Posterior vena cava (tissue), 2 donors: ENCODE data around the gene TMCC1. TPM values are rescaled to one million over a fixed set of nuclear protein-coding genes. Genes with fewer than 3 reads are reported as not detected.

ENCODE experiments used
- DNase-seq: peaks from one replicate; pipeline ENCODE4 v3.0.0-alpha.2; 2020; ENCODE audit warnings: low spot score
- intact Hi-C, 2 donors: fragments of 100-400 bp; cut with DNase I; formaldehyde crosslinking; loops; one replicate each; pipeline versions ENCODE4 v1.14.1 to v1.14.2; 2022 to 2023
- total RNA-seq, 2 donors: library from RNA; stranded (reverse); fragmentation: NEBNext Ultra II Directional; extraction: Animal tissue kit (Norgen Biotek cat#: 25700); gene quantifications; one replicate each; pipeline ENCODE4 v1.2.1, GENCODE V29; 2021
- donor health status: DM: yes; HTN: yes; CAD: no.
- donor health status: DM: yes; HTN: yes; CAD: no.

Gene TMCC1
- total RNA-seq, 2 donors from 2014 or later, result 38.4 to 47.7 TPM

- no peak for DNase-seq
- intact Hi-C loops, result no loop called here
Observed at GRCh38 chr3:129747992-129748391, 145.5 kb downstream of the TMCC1 start.

DNA sequence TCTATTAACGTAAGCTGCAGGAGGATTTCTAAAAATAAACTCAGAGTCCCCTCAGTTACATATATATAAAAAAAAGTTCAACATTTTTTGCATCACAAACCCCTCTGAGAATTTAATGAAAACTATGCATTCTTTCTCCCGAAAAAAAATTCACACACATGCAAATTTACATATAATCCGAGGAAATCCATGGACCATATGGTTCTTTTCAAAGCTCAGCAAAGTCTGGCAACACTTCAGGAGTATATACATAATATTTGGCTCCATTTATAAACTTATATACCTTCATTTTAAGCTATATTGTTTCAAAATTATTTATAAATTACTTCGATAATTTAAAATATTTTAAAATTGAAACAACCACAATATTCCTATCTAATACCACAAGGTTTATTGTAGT lies 146.4 kb downstream of the TMCC1 start:
- no peak for DNase-seq
- intact Hi-C loops, result no loop called here

GRCh38 chr3:129746629-129747028 lies 146.9 kb downstream of the TMCC1 start:
- intact Hi-C loops, result no loop called here
- no peak for DNase-seq

GRCh38 chr3:129745253-129745652 lies 148.3 kb downstream of the TMCC1 start:
- no peak for DNase-seq
- intact Hi-C loops, result no loop called here

DNA sequence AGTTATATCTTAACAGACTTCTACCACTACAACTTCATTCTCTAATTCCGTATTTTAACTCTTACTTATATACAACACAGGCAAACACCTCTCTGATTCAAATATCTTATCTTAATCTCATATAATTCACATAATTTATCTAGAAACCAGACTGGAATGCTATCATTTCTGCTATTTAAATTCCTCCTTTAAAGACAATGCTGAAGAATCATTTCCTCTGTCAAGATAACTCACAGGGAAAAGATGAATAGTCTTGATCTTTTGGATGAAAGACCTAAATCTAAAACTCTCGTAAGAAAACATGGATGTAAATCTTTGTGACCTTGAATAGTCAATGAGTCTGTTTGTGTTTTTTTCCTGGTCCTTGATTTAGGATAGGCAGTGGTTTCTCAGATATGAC lies 151.7 kb downstream of the TMCC1 start:
- intact Hi-C loops, result no loop called here

GRCh38 chr3:129740090-129740489 lies 153.4 kb downstream of the TMCC1 start:
- no peak for DNase-seq
- intact Hi-C loops, result no loop called here

More for the DNA sequence above, 151.7 kb downstream of the TMCC1 start:
- no peak for DNase-seq

DNA sequence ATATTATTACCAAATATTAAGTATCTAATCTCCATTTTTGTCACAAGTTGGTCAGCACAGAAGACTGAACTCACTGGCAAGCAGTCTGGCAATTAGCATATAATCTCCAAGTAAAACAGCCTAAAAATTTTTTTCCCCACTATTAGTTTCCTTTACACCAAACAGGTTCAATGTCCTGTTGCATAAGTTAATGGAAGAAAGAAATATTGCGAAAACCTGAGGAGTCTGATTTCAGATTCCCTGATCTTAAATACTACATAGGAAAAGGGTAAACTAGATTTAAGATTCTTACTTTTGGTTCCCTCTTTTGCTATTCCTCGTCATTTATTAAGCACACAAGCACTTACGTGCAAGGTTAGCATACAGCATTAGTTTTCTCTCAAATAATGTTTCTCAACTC lies 153.9 kb downstream of the TMCC1 start:
- no peak for DNase-seq
- intact Hi-C loops, result no loop called here

DNA sequence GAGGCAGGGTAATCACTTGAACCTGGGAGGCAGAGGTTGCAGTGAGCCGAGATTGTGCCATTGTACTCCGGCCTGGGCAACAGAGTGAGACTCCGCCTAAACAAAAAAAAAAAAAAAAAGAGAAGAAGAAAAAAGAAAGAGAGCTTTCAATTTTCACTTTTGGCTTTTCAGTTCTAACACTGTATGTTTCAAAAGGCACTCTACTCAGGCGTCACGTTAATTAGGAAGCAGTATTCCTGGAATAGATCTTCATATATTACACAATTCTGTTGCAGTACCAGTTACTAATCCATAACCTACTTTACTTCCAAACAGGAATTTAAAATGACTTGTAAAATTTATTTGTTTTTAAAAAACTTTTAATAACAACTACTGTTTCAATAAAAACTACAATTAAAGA lies 155.3 kb downstream of the TMCC1 start:
- intact Hi-C loops, result no loop called here

GRCh38 chr3:129736070-129736469 lies 157.4 kb downstream of the TMCC1 start:
- intact Hi-C loops, result no loop called here
- DNase-seq, result no peak

More for the DNA sequence above, 155.3 kb downstream of the TMCC1 start:
- no peak for DNase-seq

DNA sequence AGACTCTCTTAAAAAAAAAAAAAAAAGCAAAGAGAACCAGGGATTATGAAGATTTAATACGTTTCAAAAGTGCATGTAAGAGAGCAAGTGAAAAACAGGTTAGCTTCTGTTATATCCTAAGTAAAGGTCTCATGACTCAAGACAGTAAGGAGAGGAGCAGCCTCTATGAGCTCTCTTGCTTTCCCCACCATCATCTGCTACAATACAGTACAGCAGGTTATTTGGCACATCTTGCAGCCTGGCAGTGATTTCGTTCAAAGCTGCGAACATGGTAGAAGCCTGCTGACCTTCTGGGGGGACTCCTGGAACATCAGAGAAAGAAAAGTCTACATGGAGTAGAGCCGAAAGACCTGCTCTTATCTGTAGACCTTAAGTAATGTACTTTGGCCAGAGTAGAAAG lies 157.9 kb downstream of the TMCC1 start:
- DNase-seq, result no peak
- intact Hi-C loops, result no loop called here

DNA sequence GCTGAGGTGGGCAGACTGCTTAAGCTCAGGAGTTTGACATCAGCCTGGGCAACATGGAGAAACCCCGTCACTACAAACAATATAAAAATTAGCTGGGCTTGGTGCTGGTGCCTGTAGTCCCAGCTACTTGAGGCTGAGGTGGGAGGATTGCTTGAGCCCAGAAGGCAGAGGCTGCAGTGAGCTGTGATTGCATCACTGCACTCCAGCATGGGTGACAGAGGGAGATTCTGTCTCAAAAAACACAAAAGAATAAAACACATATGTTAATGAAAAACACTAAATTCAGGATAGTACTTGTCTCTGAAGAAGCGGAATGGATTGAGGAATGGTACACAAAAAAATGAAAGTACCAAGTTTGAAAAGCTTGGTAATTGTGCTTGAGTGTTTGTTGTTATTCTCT lies 159.1 kb downstream of the TMCC1 start:
- DNase-seq, result no peak
- intact Hi-C loops, result no loop called here

- no peak for DNase-seq
- intact Hi-C loops, result no loop called here
Observed at GRCh38 chr3:129732200-129732876, 161.2 kb downstream of the TMCC1 start.

DNA sequence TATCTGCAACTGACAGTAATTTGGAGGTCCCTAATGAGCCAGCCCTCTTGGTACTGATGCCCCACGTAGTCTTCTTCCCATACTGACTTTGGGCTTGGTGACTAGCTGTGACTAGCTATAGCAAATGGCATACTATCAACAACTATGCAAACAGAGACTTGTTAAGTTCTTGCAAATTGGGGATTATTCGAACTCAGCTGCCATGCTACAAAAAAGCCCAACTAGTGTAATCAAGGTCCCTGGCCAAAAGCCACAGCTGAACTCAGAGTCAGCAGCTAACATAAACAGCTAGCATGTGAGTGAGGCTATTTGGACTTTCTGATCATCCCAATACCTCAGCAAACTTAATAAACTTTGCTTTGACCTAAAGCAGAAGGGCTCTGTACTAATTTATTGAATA lies 165.8 kb downstream of the TMCC1 start:
- DNase-seq, result no peak
- intact Hi-C loops, result no loop called here

GRCh38 chr3:129723558-129724324 lies 169.8 kb downstream of the TMCC1 start:
- DNase-seq, result no peak
- intact Hi-C loops, result no loop called here

DNA sequence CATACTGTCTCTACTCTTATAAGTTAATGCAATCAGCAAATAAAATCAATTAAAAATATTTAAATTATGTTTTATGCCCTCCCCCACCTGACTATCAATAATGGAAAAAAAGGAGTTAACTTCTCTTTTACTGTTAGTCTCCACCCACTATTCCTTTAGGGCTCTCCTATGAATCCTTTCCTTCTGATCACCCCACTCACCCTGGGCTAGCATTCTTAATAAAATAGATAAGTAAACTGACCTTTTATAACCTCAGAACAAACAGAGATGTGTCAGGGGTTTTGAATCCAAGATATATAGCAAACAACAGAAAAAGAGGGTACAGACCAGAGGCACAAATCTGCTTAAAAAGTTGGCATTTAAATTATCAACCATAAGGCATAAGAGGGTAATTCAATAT lies 171.0 kb downstream of the TMCC1 start:
- intact Hi-C loops, result no loop called here
- no peak for DNase-seq

DNA sequence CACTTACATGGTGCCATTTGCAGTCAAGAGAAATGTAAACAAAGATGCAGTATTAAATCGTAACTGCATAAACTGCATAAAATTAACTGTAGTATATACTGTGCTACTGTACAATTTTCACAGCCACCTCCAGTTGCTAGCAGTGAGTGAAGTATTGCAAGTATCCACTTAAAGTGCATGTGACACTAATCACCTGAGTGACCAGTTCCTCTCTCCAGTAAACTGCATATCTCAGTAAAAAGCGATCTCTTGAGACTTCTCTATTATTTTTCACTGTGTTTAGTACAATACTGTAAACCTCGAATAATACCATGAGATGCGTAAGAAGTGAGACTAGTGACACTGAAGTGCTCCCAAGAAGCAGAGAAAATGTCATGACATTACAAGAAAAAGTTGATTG lies 175.3 kb downstream of the TMCC1 start:
- intact Hi-C loops, result no loop called here
- DNase-seq, result no peak

DNA sequence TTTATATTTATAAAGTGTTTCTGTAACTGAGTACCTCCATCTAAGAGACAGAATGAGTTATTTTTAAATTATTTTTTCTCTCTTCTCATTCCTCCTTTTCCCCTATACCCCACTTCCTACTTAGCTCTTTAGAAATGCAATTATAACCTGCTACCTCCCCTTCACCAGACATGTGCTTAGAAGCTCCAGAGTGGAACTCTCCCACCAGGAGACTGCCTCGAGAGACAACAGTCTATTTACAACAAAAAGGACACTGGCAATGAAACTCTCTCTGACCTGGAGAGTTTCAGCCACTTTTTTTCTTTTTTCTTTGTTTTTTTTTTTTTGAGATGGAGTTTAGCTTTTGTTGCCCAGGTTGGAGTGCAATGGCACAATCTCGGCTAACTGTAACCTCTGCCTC lies 177.7 kb downstream of the TMCC1 start:
- intact Hi-C loops, result no loop called here
- DNase-seq, result no peak

- DNase-seq, result no peak
- intact Hi-C loops, result no loop called here
Observed at GRCh38 chr3:129708328-129708861, 185.1 kb downstream of the TMCC1 start.

- intact Hi-C loops, result no loop called here
- DNase-seq, result no peak
Observed at GRCh38 chr3:129705274-129705673, 188.2 kb downstream of the TMCC1 start.

- no peak for DNase-seq
- intact Hi-C loops, result no loop called here
Observed at GRCh38 chr3:129703913-129704312, 189.6 kb downstream of the TMCC1 start.
